Measurements from ENCODE around the gene SMARCE1.

SMARCE1 gene

DNA sequence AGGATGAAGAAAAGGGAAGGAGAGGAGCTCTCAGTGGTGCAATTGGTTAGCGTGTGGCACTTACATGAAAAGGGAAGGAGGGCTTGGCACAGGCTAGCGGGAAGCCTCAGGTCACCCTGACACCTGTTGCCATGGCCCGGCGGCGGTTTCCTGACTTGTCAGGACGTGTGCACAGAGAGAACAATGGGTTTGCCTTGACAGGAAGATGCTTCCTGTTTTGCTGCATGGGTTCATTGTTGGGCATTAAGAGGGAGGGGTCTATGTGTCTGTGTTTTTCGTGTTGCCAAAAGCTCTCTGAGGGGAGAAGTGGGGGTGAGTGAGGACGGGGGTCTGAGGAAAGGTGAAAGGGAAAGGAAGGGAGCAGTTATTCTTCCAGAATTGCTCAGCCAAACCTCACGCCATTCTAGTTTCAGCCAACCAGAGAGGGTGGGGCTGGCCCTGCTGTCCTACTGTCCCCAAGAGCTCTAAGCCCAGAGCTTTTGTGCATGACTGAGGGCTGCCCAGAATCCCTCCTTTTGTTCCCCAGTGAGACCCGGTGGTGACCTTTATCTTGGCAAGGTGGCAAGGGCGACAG is 65.2 kb downstream of the SMARCE1 start:
- DNase-seq (ENCODE audit: low read depth, low spot score) = no peak

DNA sequence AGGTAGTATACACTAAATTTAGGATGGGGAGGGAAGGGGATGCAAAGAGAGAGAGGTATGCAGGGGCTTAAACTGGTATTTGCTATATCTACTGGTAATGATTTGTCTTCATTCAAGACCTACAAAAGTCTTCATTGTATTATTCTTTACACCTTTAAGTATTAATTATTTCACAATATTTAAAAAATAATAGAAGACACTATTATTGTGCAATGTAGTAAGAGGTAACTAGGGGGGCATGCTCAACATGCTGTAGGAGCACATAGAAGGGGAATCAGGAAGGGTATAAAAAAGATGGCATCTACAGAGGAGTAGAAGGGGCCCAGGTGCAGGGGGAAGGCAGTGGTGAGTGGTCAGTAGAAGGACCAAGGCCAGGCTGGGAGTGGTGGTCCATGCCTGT is 67.5 kb downstream of the SMARCE1 start:
- DNase-seq (ENCODE audit: low read depth, low spot score) = no peak

DNA sequence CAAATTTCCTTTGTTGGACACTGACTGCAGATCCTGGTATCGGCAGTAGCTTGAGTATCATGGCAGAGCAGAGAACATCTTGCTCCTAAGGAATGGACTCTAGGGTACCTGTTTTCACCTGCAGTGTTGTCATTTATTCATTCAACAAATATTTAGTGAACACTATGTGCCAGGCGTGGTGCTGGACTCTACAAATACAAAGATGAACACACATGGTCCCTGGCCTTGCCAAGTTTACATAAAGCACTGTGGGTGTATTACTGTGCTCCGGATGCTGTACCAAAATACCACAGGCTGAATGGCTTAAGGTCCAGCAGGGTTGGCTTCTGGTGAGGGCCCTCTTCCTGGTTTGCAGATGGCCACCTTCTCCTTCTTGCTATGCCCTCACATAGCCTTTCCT is 68.1 kb downstream of the SMARCE1 start:
- DNase-seq (ENCODE audit: low read depth, low spot score) = no peak

DNA sequence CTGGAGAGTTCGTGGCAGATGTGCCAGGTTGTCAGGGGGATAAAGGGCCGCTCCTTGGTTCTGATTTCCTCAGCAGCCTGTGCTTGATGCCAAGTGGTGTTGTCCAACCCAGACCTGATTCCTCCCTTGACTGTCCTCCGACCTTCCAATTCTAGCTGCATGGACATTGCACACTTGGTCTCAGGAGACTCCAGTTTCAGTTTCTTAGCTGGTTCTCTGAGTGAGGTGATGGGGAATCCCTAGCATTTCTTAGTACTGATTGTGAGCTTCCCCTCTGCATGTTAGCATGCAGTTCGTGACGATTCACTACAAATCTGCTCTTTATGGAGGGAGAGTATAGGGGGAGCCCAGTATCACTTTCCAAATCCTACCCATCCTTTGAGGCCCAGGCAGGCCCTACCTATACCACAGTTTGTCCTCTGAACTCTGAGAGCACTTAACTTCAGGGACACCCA is 70.0 kb downstream of the SMARCE1 start:
- no peak for DNase-seq (ENCODE audit: low read depth, low spot score)

DNA sequence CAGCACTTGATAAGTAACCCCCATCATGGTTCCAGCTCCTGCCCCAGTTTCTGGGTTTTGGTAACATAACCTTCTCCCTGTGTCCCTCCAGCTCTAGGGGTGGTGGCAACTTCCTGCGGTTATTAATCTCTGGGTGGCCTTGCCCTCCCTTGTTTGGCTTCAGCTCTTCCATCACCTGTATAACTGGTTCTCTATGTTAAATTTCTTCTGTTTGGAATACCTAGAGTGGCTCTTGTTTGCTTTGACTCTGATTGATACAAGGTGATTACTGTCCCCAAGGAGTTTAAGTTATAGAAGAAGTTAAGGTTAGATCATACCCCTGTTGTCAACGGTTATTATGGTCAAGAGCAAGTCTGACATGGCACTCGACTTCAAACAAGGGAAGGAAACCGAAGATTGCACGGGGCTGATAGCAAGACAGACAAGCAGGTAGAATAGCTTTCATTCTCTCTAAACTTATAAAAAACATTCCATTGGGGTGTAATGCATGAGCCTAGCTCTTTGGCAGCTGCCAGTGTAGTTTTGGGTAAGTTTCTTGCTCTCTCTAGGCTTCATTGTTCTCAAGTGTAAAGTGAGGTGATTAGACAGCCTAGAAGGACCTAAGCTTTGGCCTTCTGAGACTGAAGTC is 71.4 kb downstream of the SMARCE1 start:
- no peak for DNase-seq (ENCODE audit: low read depth, low spot score)
